ENCODE measurements around the gene APPBP2.
"Not testable (repeated sequence)": the region's sequence is repeated elsewhere in the genome, so short reads cannot be mapped to it uniquely, and the experiment has no call there.

APPBP2 gene

DNA sequence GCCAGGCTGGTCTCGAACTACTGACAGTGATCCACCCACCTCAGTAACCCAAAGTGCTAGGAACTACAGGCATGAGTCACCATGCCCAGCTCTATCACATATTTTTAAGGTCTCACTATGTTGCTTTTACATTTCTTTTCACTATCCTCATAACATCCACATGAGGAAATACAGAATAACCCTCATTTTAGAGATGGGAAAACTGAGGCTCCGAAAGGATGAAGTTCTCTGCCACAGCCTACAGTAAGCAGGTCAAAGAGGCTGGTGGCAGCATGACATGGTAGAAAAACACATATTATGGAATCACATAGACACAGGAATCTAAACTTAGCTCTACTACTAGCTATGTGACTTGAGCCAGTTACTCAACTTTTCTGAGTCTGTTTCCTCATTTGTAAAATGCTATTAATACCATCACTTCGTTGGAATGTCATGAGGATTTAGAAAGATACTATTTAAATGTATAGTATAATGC lies 32.2 kb downstream of the APPBP2 start:
- DNase-seq (ENCODE audit: low read depth in 3 of 3), result no peak

DNA sequence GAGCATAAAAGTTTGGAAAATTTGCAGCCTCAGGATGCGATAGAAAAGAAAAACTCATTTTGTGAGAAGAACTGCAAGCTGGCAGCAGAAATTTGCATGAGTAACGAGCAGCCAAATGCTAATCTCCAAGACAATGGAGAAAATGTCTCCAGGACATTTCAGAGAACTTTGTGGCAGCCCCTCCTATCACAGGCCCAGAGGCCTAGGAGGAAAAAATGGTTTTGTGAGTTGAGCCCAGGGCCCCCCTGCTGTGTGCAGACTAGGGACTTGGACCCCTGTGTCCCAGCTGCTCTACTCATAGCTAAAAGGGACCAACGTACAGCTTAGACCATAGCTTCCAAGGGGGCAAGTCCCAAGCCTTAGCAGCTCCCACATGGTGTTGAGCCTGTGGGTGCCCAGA lies 34.3 kb downstream of the APPBP2 start:
- DNase-seq (ENCODE audit: low read depth in 3 of 3), result no peak

DNA sequence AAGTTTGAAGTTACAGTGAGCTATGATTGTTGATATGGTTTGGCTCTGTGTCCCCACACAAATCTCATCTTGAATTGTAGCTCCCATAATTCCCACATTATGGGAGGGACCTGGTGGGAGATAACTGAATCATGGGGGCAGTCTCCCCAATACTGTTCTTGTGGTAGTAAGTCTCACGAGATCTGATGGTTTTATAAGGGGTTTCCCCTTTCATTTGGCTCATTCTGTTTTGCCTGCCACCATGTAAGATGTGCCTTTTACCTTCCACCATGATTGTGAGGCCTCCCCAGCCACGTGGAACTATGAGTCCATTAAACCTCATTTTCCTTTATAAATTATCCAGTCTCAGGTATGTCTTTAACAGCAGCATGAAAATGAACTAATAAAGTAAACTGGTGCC lies 35.4 kb downstream of the APPBP2 start:
- not testable (repeated sequence) for DNase-seq (ENCODE audit: low read depth in 3 of 3)

DNA sequence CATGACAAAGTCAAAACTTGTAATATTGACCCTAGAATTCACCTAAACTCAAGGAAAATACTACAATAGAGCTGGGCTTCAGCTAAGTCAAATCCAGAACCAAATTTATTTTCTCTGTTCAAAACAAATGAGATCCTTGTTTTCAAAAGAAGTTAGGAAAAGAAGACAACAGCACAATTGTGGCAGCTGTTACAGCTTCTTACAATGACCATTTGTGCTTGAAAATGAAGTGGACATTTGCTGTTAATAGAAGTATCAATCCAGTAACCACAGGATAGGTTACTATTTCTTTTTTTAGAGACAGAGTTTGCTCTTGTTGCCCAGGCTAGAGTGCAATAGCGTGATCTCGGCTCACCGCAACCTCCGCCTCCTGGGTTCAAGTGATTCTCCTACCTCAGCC lies 44.4 kb downstream of the APPBP2 start:
- no peak for DNase-seq (ENCODE audit: low read depth in 3 of 3)

DNA sequence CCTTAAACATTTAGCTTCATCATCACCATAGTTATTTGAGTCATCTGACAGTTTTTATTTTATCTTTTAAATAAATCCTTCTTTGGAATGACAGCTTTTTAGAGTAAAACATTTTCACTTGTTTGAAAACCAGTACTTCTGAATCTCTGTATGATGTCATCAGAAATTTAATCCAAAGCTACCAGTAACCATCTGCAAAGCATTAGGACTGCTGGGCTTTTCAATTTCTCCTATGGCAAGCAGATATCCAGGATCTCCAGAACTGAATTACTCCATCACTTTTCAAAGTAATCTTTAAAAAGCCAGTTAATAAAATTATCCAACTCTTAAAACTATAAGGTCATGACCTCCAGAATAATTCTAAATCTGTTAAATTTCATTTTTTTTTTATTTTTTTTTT lies 52.3 kb downstream of the APPBP2 start:
- DNase-seq (ENCODE audit: low read depth in 3 of 3), result no peak

DNA sequence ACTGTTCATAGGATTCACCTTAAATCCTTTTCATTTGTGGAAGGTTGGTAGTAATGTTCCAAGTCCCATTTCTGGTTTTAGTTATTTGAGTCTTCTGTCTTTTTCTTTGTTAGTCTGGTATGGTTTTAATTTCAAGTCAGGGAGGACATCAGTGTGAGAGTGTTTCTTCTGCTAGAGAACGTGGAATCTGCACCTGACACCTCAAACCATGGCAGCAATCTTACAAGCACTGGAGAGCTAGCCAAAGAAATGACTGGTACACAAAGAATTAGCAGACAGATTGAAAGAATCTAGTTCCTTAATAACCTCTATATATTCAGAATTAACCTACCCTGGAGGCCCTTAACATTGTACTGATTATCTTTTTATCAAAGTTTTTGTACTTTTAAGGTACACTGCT lies 53.6 kb downstream of the APPBP2 start:
- no peak for DNase-seq (ENCODE audit: low read depth in 3 of 3)

DNA sequence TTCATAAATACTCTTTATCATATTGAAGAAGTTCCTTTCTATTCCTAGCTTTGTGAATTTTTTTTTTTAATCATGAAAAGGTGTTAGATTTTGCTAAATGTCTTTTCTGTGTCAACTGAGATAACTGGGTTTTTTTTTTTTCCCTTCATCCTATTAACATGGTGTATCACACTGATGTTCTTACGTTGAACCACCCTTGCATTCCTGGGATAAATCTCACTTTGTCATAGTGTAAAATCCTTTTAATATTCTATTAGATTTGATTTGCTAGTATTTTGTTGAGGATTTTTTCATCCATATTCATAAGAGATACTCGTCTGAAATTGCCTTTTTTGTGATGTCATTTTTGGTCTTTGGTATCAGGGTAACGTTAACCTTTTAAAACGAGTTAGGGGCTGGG lies 54.6 kb downstream of the APPBP2 start:
- DNase-seq (ENCODE audit: low read depth in 3 of 3), result no peak

DNA sequence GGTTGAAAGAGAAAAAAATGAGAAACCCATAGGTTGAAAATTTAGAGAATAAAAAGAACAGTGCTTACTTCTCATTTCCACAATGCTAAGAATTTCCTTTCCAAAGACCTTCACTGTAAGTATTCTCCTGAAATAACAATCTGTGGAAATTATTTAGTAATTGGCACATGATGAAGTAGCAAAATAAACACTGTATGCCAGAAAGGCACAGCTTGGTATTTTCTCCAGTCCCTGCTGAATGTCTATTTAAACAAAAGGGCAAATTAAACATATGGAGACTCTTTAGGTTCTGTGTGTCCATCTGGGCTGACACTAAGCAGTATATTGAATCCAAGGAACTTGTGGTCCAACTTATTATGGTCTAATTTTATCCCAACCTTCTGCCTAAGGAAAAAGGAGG lies 57.7 kb downstream of the APPBP2 start:
- DNase-seq (ENCODE audit: low read depth in 3 of 3), result no peak

DNA sequence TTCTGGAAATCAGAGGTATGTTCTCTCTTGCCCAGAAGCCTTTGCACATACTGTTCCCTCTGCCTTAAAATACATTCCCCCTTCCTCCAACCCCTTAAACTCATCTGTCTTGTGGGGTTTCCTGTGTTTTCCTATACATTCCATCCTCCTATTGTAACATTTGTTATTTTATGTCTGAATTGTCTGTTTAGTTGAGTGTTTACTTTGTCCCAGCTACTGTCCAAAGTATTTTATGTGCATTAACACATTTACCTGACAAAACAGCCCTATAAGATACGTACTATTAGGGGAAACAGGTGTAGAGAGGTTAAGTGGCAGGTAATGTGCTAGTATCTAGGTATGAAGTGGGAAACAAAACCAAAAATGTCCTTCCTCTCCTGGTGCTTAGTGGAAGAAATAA lies 61.7 kb downstream of the APPBP2 start:
- no peak for DNase-seq (ENCODE audit: low read depth in 3 of 3)

DNA sequence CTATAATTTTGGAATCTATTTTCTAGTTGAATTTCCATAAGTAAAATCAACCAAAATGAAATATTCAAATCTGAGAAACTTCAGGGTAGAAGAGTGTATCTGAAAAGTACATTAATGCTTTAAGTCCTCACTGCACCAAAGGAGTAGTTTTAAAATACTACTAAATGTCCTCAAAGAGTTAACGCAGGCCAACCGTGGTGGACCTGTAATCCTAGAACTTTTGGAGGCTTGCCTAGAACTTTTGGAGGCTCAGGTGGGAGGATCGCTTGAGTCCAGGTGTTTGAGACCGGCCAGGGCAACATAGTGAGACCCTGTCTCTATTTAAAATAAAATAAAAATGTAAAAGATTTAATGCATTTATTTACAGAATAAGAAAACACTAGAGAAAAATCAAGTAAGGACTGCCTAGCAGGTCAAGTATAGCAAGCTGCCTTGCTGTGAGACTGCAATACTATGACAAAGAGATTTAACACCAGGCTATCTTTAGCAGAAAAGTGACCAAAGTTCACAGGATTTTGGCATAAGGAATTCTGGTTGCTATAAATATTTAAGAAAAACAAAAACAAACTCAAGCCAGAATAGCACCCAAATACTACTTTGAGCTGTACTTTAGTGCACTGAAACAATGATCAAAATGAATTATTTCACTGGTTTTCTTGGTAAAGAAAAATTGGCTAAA lies 62.7 kb downstream of the APPBP2 start:
- no peak for DNase-seq (ENCODE audit: low read depth in 3 of 3)

DNA sequence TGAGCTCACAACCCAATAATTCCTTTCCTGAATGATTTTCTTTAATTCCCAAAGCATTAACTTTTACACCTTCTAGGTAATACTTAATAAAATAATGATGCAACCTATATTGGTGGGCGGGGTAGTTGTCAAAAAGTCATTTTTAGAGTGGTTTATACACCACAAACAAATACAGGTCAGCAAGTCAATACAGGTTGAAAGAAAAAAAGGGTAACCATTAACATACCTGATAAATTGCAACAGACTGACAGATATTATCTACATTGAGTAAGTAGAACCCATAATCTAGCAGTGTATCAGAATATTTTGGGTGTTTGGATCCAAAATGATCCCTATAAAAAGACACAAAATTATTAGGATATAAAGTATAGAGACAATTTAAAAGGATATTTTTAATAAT lies 64.5 kb downstream of the APPBP2 start:
- no peak for DNase-seq (ENCODE audit: low read depth in 3 of 3)

DNA sequence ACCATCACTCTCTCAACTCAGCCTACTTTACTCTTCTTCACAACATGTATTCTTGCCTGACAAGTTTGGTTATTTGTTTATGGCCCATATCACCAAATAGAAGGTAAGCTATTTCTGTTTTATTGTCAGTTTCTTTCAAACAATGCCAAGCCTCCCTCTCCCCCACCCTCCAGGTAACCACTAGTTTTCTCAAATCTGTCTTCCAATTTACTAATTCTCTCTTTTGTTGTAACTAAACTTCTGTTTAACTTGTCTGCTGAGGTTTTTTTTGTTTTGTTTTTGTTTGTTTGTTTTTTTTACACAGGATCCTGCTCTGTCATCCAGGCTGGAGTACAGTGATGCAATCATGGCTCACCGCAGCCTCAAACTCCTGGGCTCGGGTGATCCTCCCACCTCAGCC lies 68.9 kb downstream of the APPBP2 start:
- DNase-seq (ENCODE audit: low read depth in 3 of 3), result no peak

DNA sequence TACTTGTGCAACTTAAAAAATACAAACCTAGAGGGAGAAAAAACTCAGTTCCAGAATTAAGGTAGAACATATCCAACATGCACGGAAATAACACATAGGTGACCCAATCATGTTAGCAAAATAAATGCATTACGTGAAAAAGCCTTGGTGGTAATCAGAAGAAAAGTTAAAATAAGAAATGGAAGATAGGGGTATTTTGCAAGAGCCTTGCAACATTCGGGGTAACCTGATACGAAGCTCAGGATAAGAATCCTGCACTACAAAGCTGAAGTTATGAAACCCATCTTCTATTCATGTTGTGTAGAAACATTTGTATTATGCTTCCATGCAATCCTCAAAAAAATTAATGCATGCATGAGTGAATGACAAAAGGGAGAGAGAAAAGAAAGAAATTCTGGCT lies 70.7 kb downstream of the APPBP2 start:
- no peak for DNase-seq (ENCODE audit: low read depth in 3 of 3)

DNA sequence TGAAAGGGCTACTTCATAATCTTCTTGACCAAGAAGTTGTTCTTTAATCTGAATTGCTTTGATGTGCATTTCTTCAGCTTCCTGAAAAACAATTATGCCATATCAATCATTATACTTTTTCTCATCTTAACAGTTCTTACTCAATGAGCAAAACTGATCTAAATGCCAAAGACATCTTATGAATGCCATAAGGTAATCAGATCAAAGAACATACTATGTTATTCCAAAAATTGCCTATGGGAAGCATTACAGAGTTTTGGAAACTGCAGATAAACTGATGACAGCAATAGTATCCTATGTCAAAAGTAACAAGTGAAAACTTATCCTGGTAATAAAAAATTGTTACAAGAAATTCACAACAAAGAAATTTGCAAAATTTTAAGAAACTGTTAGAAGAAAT lies 74.1 kb downstream of the APPBP2 start:
- DNase-seq (ENCODE audit: low read depth in 3 of 3), result no peak

DNA sequence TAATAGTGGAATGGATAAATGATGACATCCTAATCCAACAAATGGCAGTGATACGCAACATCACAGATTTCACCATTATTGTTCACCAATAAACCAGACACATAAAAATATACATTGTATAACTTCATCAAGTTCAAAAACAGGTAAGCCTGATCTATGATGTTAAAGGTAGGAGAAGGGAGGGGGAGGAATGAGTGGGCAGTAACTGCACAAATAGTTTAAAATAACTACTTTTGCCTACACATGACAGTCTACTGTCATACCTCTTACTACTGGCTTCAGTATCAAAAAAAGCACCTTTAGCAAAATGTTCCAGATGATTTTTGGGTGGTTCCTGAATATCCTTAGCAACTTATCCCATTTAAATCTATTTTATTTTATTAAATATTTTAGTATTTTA lies 75.0 kb downstream of the APPBP2 start:
- no peak for DNase-seq (ENCODE audit: low read depth in 3 of 3)

DNA sequence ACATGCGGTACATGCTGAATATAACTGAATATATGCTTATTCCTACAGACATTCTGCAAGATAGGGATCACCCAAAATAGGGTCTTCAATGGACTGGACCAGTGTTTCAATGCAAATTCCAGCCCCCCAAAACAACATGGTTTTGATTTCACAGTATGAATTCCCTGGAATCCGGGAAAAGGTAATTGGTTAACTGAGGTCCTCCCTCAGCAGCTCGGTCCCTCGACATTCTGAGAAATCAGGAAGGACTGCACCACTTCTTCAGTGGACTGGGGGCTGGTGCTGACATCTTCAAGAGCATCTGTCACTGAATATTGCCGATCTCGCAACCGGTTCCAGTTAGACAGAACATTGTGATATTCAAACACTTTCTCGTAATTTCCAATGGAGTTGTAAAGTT lies 78.7 kb downstream of the APPBP2 start:
- no peak for DNase-seq (ENCODE audit: low read depth in 3 of 3)

DNA sequence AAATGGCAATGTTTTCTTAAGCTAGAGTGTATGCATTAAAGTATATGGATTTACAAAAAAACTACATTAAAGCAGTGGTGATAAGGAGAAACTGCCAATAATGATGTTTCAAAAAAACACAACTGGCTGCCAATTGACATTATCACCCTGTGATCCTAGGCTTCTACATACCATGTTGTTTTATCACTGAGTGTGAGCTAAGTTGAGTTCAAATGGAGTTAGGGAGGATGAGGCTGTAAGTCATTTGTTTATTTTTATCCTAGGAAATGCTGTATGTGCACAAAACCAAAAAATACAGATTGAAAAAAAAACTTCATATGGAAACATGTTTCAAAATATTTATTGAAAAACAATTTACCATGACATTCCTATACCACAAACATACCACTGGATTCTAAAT lies 80.9 kb downstream of the APPBP2 start:
- DNase-seq (ENCODE audit: low read depth in 3 of 3), result no peak

DNA sequence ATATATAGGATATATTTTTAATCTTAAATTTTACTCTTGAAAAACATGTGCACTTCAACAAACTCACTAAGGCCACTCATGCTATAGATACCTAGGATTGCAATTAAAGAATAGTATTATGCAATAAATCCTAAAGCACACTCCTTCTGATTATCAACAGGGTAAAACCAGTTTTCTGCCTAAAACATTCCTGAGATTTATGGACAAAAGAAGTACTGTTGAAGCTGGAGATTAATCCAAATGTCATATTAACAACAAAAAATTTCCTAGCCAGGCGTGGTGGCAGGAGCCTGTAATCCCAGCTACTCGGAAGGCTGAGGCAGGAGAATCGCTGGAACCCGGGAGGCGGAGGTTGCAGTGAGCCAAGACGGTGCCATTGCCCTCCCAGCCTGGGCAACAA lies 82.3 kb downstream of the APPBP2 start:
- DNase-seq (ENCODE audit: low read depth in 3 of 3), result no peak

DNA sequence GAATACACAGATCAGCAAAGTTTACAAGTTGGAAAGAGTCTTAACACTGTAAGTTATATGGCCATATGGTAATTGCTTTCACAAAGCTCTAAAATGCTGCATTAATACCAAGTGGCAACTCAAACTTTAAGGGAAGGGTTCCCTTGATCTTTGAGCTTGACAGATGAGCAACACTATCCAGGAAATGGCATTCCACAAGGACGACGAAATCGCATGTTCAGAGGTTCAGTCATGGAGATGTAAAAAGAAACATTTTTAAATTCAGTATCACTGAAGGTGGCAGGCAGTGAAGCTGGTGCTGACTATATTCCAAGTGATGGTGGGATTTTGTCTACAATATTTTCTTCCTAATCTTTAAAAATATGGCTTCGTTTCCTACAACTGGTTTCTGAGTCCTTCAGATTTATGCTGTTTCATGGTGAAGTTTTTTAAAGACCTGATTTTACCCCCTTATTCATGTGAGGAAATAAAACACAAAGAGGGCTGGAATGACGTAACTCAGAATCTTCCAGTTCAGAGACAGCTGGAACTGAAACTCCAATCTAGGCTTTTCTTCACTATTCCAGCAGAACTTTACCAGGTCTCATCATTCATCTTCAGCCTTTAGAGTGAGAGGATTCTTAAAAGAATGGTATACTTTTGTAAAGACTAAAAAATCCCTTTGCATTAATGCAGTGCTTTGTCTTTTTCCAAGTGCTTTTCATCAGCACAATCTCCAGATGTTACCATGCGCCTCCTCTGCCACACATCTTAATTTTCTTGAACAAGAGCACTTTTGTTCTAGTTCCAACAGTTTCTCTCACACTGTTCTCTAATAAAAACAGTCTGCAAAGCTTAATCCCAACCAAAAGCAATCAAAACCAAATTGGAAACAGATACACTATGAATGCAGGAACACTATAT lies 83.5 kb downstream of the APPBP2 start:
- DNase-seq (ENCODE audit: low read depth in 3 of 3), result no peak

DNA sequence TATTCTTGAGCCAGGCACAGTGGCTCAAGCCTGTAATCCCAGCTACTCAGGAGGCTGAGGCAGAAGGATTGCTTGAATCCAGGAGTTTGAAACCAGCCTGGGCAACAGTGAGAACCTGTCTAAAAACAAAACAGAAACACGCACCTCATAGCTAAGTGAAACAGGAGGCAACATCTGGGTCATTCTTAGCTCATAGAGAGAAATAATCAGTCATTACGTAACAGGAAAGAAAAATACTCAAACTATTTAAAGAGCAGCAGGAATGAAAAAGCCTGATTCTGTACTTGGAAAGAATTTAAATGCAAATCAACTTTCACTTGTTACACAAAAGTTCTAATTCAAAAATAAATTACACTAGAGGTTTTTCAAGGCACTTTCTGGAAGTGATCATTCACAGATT lies 86.5 kb downstream of the APPBP2 start:
- no peak for DNase-seq (ENCODE audit: low read depth in 3 of 3)

DNA sequence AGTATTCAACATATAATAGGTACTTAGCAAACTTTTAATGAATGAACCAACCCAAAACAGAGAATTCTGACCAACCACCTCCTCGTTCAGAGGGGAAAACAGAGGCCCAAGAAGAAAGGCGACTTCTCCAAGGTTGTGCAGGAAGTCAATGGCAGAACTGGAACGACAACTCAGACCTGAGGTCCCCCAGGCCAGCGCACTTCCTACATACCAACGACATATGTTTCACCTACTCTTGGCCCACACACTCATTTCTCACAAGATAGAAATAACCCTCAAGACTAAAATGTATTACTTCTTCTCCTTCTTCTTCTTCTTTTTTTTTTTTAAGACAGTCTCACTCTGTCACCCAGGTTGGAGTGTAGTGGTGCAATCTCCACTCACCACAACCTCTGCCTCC lies 89.4 kb downstream of the APPBP2 start:
- no peak for DNase-seq (ENCODE audit: low read depth in 3 of 3)

DNA sequence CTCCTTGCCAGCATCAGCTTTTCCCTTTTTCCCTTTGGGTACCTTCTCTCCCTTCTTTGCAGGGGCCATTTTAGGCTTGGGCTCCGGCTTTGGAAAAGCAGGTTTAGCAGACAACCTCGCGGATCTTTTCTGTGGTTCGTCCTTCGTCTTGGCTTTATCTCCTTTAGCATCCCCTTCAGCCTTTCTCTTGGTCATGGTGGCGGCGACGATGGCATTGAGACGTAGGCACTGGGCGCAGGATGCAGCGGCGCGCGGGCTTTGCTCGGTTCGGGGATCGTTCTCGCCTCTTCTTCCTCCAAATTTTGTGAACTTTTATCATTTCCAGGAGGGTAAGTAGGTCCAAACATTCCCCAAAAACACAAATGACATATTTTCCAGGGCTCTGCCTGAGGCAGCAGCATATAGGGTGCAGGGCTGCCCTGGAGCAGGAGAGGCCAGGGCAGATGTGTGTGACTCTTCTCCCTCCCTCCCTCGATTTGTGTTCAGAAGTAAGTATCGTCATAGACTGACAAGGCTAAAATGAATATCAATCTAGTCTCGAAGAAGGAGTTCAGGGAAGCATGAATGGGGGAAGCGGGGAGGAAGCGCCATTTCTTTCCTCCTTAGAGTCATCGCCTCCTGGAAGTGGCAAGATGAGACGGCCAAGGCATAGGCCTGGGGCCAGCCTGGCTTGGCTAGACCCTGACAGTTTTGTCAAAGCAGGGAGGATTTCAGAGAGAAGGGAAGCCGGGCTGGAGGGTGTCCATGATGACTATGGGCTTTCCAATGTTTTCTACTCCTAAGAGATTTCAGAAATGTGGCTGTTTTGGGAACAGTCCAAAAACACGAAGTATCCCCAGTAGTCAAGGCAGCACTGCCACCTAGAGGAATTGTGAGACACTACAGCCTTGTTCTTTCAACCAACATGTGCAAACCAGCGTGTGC lies 90.5 kb downstream of the APPBP2 start:
- peak in 1 of 3 experiments; percentile 29 for DNase-seq (ENCODE audit: low read depth in 3 of 3)
